IMR-90 (cell line): ENCODE results near the gene PCGF3. TPM values are rescaled to one million over a fixed set of nuclear protein-coding genes. Genes with fewer than 3 reads are reported as not detected.
A peak's percentile ranks its signal among the peaks of the same experiment; 100 is the strongest.

Source experiments
- ATAC-seq: fragments of 200-7000 bp; cut with Tn5 transposase; 2 replicates; pipeline ENCODE4 v1.9.1; 2020; ENCODE audit warnings: low read depth, mild to moderate bottlenecking, moderate library complexity
- BruUV-seq: library from RNA; stranded (reverse); fragments of 400-500 nt; replicated peaks from 2 replicates; lab custom pipeline; 2021; lab: Mats Ljungman, UMichigan
- CTCF ChIA-PET: fragments of 300-600 bp; formaldehyde crosslinking; extraction: SDS; loops from one replicate; lab custom pipeline; 2021; ENCODE audit warnings: antibody characterized with exemption; lab: Yijun Ruan, JAX
- POLR2A ChIA-PET: fragments of 300-600 bp; sonication (Branson Sonifier 250); formaldehyde crosslinking; loops from one replicate; lab custom pipeline; 2022; ENCODE audit warnings: antibody characterized with exemption; ENCODE audit not compliant: unreplicated experiment; lab: Charles Lee
- DNase-seq: peaks from one replicate; pipeline ENCODE4 v3.0.0; 2013
- H2AFZ ChIP-seq: replicated peaks from 2 replicates; pipeline ENCODE3; 2013; ENCODE audit warnings: low read length, mild to moderate bottlenecking; ENCODE audit not compliant: poor library complexity
- H2AK5ac ChIP-seq: 2 replicates; pipeline ENCODE4 v1.6.1; 2013; ENCODE audit warnings: low read depth, low read length, inconsistent platforms
- H2AK9ac ChIP-seq: replicated peaks from 2 replicates; pipeline ENCODE3; 2013; ENCODE audit warnings: mild to moderate bottlenecking, low read depth, low read length, moderate library complexity; ENCODE audit not compliant: poor library complexity
- H2BK120ac ChIP-seq: 2 replicates; pipeline ENCODE4 v1.6.1; 2013; ENCODE audit warnings: low read depth, low read length, inconsistent platforms
- H2BK15ac ChIP-seq: 3 replicates; pipeline ENCODE4 v1.6.1; 2013; ENCODE audit warnings: low read depth, low read length, inconsistent platforms
- H2BK20ac ChIP-seq: 2 replicates; pipeline ENCODE4 v1.6.1; 2013; ENCODE audit warnings: low read depth, mild to moderate bottlenecking, inconsistent platforms, low read length, moderate library complexity
- H2BK5ac ChIP-seq: 2 replicates; pipeline ENCODE4 v1.6.1; 2013; ENCODE audit warnings: mild to moderate bottlenecking, low read depth, low read length, inconsistent platforms; ENCODE audit not compliant: poor library complexity, severe bottlenecking
- H3K14ac ChIP-seq: replicated peaks from 2 replicates; pipeline ENCODE4 v1.6.1; 2013; ENCODE audit warnings: low read depth, low read length, inconsistent platforms
- H3K18ac ChIP-seq: 2 replicates; pipeline ENCODE4 v1.6.1; 2013; ENCODE audit warnings: low read depth, low read length, control low read depth
- H3K23ac ChIP-seq: 2 replicates; pipeline ENCODE4 v1.6.1; 2013; ENCODE audit warnings: low read depth, low read length, inconsistent platforms
- H3K27ac ChIP-seq: 2 replicates; pipeline ENCODE4 v1.5.1; 2013; ENCODE audit warnings: mild to moderate bottlenecking, control low read depth, low read length; ENCODE audit not compliant: insufficient read depth
- H3K27me3 ChIP-seq: 2 replicates; pipeline ENCODE4 v1.6.1; 2013; ENCODE audit warnings: low read length; ENCODE audit not compliant: control insufficient read depth, insufficient read depth
- H3K36me3 ChIP-seq: 2 replicates; pipeline ENCODE4 v1.6.1; 2013; ENCODE audit warnings: low read length, mixed read lengths; ENCODE audit not compliant: control insufficient read depth, insufficient read depth
- H3K4ac ChIP-seq: 2 replicates; pipeline ENCODE4 v1.6.1; 2013; ENCODE audit warnings: low read depth, low read length, inconsistent platforms
- H3K4me1 ChIP-seq: 2 replicates; pipeline ENCODE4 v1.6.1; 2013; ENCODE audit warnings: low read length, mixed read lengths; ENCODE audit not compliant: control insufficient read depth, insufficient read depth
- H3K4me2 ChIP-seq: 2 replicates; pipeline ENCODE4 v1.6.1; 2013; ENCODE audit warnings: low read depth, mild to moderate bottlenecking, control low read depth, low read length, moderate library complexity
- H3K4me3 ChIP-seq: 2 replicates; pipeline ENCODE4 v1.5.1; 2013; ENCODE audit warnings: low read depth, mild to moderate bottlenecking, control low read depth, low read length, moderate library complexity; ENCODE audit not compliant: insufficient read depth
- H3K56ac ChIP-seq: 2 replicates; pipeline ENCODE4 v1.6.1; 2013; ENCODE audit warnings: low read length, inconsistent platforms; ENCODE audit not compliant: insufficient read depth; ENCODE audit errors: extremely low read depth
- H3K79me1 ChIP-seq, 2 experiments: 2 replicates each; pipeline ENCODE4 v1.6.1; 2013; ENCODE audit warnings: low read length in 2 of 2, inconsistent platforms in 1 of 2, low read depth in 1 of 2
- H3K9ac ChIP-seq: 2 replicates; pipeline ENCODE4 v1.6.1; 2013; ENCODE audit warnings: low read depth, low read length, control low read depth
- H3K9me1 ChIP-seq: 2 replicates; pipeline ENCODE4 v1.6.1; 2013; ENCODE audit warnings: low read length, inconsistent platforms; ENCODE audit not compliant: insufficient read depth
- H3K9me3 ChIP-seq: 2 replicates; pipeline ENCODE4 v1.6.1; 2013; ENCODE audit warnings: low read length; ENCODE audit not compliant: control insufficient read depth, insufficient read depth
- H4K20me1 ChIP-seq: 2 replicates; pipeline ENCODE4 v1.6.1; 2013; ENCODE audit warnings: low read length, inconsistent platforms; ENCODE audit not compliant: insufficient read depth
- H4K5ac ChIP-seq: 2 replicates; pipeline ENCODE4 v1.6.1; 2013; ENCODE audit warnings: mild to moderate bottlenecking, low read depth, low read length, control low read depth
- H4K8ac ChIP-seq, 2 experiments: 2 replicates each; pipeline ENCODE4 v1.6.1; 2013; ENCODE audit warnings: low read depth in 2 of 2, low read length in 2 of 2, control low read depth in 1 of 2, inconsistent platforms in 1 of 2
- H4K91ac ChIP-seq: 2 replicates; pipeline ENCODE4 v1.6.1; 2013; ENCODE audit warnings: low read depth, low read length, inconsistent platforms; ENCODE audit not compliant: insufficient read depth
- BHLHE40 ChIP-seq: fragments of 150-350 bp; IDR thresholded peaks from 2 replicates; pipeline ENCODE4 v1.6.1; 2016; ENCODE audit warnings: mild to moderate bottlenecking, low read depth, low read length
- CEBPB ChIP-seq: IDR thresholded peaks from 2 replicates; pipeline ENCODE4 v1.6.1; 2012; ENCODE audit warnings: low read depth, low read length, improper control_type of control experiment
- CHD1 ChIP-seq: IDR thresholded peaks from 2 replicates; pipeline ENCODE4 v1.6.1; 2012; ENCODE audit warnings: low read depth, low read length, improper control_type of control experiment
- FOS ChIP-seq: fragments of 150-350 bp; IDR thresholded peaks from 2 replicates; pipeline ENCODE4 v1.6.1; 2016; ENCODE audit warnings: low read depth, low read length
- MAFK ChIP-seq: IDR thresholded peaks from 2 replicates; pipeline ENCODE4 v1.6.1; 2012; ENCODE audit warnings: low read depth, low read length, improper control_type of control experiment
- MAZ ChIP-seq: IDR thresholded peaks from 2 replicates; pipeline ENCODE4 v1.6.1; 2012; ENCODE audit warnings: low read depth, mild to moderate bottlenecking, low read length, improper control_type of control experiment, moderate library complexity, borderline replicate concordance
- MXI1 ChIP-seq: IDR thresholded peaks from 2 replicates; pipeline ENCODE4 v1.6.1; 2012; ENCODE audit warnings: low read depth, mild to moderate bottlenecking, low read length, moderate library complexity, borderline replicate concordance
- NFE2L2 ChIP-seq: fragments of 150-350 bp; IDR thresholded peaks from 2 replicates; pipeline ENCODE4 v1.6.1; 2016; ENCODE audit warnings: low read depth, mild to moderate bottlenecking, low read length
- RAD21 ChIP-seq: IDR thresholded peaks from 2 replicates; pipeline ENCODE4 v1.6.1; 2012; ENCODE audit warnings: low read length, improper control_type of control experiment
- RCOR1 ChIP-seq: IDR thresholded peaks from 2 replicates; pipeline ENCODE4 v1.6.1; 2012; ENCODE audit warnings: mild to moderate bottlenecking, low read length, improper control_type of control experiment; ENCODE audit not compliant: insufficient replicate concordance
- RFX5 ChIP-seq: IDR thresholded peaks from 2 replicates; pipeline ENCODE4 v1.8.0; 2012; ENCODE audit warnings: low read depth, mild to moderate bottlenecking, low read length, moderate library complexity
- SMC3 ChIP-seq: fragments of 150-350 bp; IDR thresholded peaks from 2 replicates; pipeline ENCODE4 v1.6.1; 2016; ENCODE audit warnings: low read depth, mild to moderate bottlenecking, antibody characterized with exemption, low read length, moderate library complexity
- WGBS, 2 experiments: methylation state at CpG; one replicate each; pipeline versions ENCODE4 v1.1.5 to v1.1.7; 2013; ENCODE audit warnings: missing lambda C conversion rate in 2 of 2; ENCODE audit not compliant: insufficient read length in 1 of 2; ENCODE audit errors: extremely low coverage in 2 of 2; 5-methylcytosine and 5-hydroxymethylcytosine counted together
- dilution Hi-C: fragments of 300-500 bp; cut with HindIII; formaldehyde crosslinking; loops from one replicate; pipeline ENCODE4 v1.14.3; 2018; ENCODE audit warnings: low sequenced_read_pairs; ENCODE audit not compliant: unreplicated experiment
- in situ Hi-C: fragments of 300-500 bp; cut with MboI; formaldehyde crosslinking; loops from 3 replicates; pipeline ENCODE4 v1.14.3; 2019; ENCODE audit warnings: low sequenced_read_pairs, inconsistent platforms, mixed read lengths
- intact Hi-C: fragments of 100-400 bp; cut with micrococcal nuclease; formaldehyde crosslinking; loops from 2 replicates; pipeline ENCODE4 v1.10.0; 2022
- polyA plus RNA-seq, 3 experiments: library from polyadenylated mRNA; depleted of rRNA; stranded (reverse); fragments of >200 nt; gene quantifications; 2 replicates each; pipeline ENCODE4 v1.2.3, GENCODE V29; 2012; ENCODE audit warnings: low replicate concordance in 1 of 3
- total RNA-seq: library from RNA; depleted of rRNA; stranded (reverse); fragments of >200 nt; gene quantifications from 2 replicates; pipeline ENCODE4 v1.2.3, GENCODE V29; 2012
- TF ChIP-seq, protein P1 (sequence below): fragments of 150-350 bp; IDR thresholded peaks from 2 replicates; pipeline ENCODE4 v1.6.1; 2016; ENCODE audit warnings: low read depth, mild to moderate bottlenecking, low read length, moderate library complexity, borderline replicate concordance
- TF ChIP-seq, protein P2 (sequence below): conservative IDR thresholded peaks from 2 replicates; pipeline ENCODE4 v1.5.1; 2012; ENCODE audit warnings: mild to moderate bottlenecking, low read depth, low read length, improper control_type of control experiment
- TF ChIP-seq, protein P3 (sequence below): fragments of 150-350 bp; IDR thresholded peaks from 2 replicates; pipeline ENCODE4 v1.6.1; 2017; ENCODE audit warnings: mild to moderate bottlenecking, antibody characterized with exemption, low read length, low read depth

PCGF3 gene
- total and polyA plus RNA-seq, 2 of the 4 experiments (the other 2 are of a cell fraction) = 40.0 to 55.3 TPM

DNA sequence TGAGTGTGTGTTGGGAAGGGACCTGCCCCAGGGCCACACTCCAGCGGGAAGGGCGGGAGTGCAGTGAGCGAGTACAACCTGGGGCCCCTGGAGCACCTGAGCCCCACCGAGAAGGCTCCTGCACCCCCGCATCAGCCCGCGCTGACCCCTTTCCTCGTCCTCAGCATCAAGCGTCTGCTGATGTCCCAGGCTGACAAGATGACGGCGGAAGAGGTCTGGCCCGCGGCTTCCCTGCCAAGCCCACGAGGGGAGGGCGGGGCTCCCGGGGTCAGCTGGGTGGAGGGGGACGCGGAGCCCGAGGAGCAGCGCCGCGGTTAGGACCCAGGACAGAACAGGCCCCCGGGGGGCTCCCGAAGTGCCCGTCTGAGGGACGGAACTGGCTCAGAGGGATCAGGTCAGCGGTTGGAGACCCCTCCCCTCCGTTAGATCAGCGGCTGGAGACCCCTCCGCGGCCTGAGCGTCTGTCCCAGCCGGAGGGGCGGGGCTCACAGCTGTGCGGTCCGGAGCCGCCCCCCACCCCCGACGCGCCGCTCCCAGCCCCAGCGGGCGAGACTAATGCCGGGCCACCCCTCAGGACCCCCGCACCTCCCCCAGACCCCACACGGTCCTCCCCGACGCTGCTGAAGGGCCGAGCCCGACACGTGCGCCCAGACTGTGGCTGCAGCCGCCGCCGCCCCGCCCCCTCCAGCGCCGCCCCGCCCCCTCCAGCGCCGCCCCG lies 24.5 kb upstream of the PCGF3 start:
- H3K14ac ChIP-seq = no peak overlapping the region
- dilution Hi-C loops (no loop called here), intact Hi-C loops (no loop called here), in situ Hi-C loops (no loop called here)
- H3K4me1 ChIP-seq = peaks cover 3% of the 10 kb centered on the region; the same call in 1 of the 2 replicates
- H2AK9ac ChIP-seq = no peak overlapping the region
- H4K8ac ChIP-seq = peak overlapping the region in 1 of 2 experiments; percentile 56; a peak in 2 of 4 replicates
- H3K27me3 ChIP-seq = no peaks in the 10 kb centered on the region
- no peak overlapping the region; the same call in 1 of the 2 replicates for H2BK120ac ChIP-seq
- no peak overlapping the region for H2AK5ac ChIP-seq
- no peak overlapping the region for H3K23ac ChIP-seq
- H3K18ac ChIP-seq = no peak overlapping the region
- peak overlapping the region; percentile 86 for H3K4me2 ChIP-seq
- H2BK5ac ChIP-seq = no peak overlapping the region
- H3K4me3 ChIP-seq = peak overlapping the region; percentile 29
- no peaks in the 10 kb centered on the region for H3K36me3 ChIP-seq
- peak overlapping the region; percentile 67 for H2AFZ ChIP-seq
- H3K9me3 ChIP-seq = no peaks in the 10 kb centered on the region
- no peak overlapping the region for H2BK20ac ChIP-seq
- no peak overlapping the region for H3K27ac ChIP-seq
- WGBS, 2 experiments = 13% methylated on average over 17 of the region's 62 CpGs; no CpG with 5 or more reads in 1 of the 2 experiments
- ATAC-seq (peak; percentile 57), DNase-seq (no peak)
- H4K91ac ChIP-seq = no peak overlapping the region
- no peaks in the 10 kb centered on the region for H3K9me1 ChIP-seq
- peak overlapping the region; percentile 5; the same call in 1 of the 2 replicates for H3K4ac ChIP-seq
- no peaks in the 10 kb centered on the region for H3K79me1 ChIP-seq
- H3K9ac ChIP-seq = no peak overlapping the region
- ChIA-PET CTCF (no interaction called here), POLR2A (no interaction called here)
- no peak overlapping the region for H3K56ac ChIP-seq
- H4K20me1 ChIP-seq = no peaks in the 10 kb centered on the region
- BruUV-seq = no TSS peak
- no peak overlapping the region for H4K5ac ChIP-seq
- H2BK15ac ChIP-seq = no peak overlapping the region
- TF ChIP-seq SMC3 = no peak
- no peak for TF ChIP-seq BHLHE40
- TF ChIP-seq FOS = no peak
- no peak for TF ChIP-seq RAD21
- no peak for TF ChIP-seq MXI1
- TF ChIP-seq, protein P1, sequence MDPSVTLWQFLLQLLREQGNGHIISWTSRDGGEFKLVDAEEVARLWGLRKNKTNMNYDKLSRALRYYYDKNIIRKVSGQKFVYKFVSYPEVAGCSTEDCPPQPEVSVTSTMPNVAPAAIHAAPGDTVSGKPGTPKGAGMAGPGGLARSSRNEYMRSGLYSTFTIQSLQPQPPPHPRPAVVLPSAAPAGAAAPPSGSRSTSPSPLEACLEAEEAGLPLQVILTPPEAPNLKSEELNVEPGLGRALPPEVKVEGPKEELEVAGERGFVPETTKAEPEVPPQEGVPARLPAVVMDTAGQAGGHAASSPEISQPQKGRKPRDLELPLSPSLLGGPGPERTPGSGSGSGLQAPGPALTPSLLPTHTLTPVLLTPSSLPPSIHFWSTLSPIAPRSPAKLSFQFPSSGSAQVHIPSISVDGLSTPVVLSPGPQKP = no peak
- TF ChIP-seq, protein P2, sequence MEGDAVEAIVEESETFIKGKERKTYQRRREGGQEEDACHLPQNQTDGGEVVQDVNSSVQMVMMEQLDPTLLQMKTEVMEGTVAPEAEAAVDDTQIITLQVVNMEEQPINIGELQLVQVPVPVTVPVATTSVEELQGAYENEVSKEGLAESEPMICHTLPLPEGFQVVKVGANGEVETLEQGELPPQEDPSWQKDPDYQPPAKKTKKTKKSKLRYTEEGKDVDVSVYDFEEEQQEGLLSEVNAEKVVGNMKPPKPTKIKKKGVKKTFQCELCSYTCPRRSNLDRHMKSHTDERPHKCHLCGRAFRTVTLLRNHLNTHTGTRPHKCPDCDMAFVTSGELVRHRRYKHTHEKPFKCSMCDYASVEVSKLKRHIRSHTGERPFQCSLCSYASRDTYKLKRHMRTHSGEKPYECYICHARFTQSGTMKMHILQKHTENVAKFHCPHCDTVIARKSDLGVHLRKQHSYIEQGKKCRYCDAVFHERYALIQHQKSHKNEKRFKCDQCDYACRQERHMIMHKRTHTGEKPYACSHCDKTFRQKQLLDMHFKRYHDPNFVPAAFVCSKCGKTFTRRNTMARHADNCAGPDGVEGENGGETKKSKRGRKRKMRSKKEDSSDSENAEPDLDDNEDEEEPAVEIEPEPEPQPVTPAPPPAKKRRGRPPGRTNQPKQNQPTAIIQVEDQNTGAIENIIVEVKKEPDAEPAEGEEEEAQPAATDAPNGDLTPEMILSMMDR = no peak
- no peak for TF ChIP-seq CEBPB
- TF ChIP-seq CHD1 = no peak
- no peak for TF ChIP-seq RFX5
- TF ChIP-seq NFE2L2 = no peak
- TF ChIP-seq, protein P3, sequence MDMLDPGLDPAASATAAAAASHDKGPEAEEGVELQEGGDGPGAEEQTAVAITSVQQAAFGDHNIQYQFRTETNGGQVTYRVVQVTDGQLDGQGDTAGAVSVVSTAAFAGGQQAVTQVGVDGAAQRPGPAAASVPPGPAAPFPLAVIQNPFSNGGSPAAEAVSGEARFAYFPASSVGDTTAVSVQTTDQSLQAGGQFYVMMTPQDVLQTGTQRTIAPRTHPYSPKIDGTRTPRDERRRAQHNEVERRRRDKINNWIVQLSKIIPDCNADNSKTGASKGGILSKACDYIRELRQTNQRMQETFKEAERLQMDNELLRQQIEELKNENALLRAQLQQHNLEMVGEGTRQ = no peak
- no peak for TF ChIP-seq RCOR1
- TF ChIP-seq MAFK = no peak
- no peak for TF ChIP-seq MAZ
